NCI-H345 (cell line): ENCODE data around the gene CFAP61.
"Not testable (repeated sequence)": the region's sequence is repeated elsewhere in the genome, so short reads cannot be mapped to it uniquely, and the experiment has no call there.

Experiments used
- DNase-seq: peaks from one replicate; lab custom pipeline; 2025; lab: John Stamatoyannopoulos, UW

Gene CFAP61

GRCh38 chr20:20231528-20232298 lies 179.4 kb downstream of the CFAP61 start:
- DNase-seq, result no peak

DNA sequence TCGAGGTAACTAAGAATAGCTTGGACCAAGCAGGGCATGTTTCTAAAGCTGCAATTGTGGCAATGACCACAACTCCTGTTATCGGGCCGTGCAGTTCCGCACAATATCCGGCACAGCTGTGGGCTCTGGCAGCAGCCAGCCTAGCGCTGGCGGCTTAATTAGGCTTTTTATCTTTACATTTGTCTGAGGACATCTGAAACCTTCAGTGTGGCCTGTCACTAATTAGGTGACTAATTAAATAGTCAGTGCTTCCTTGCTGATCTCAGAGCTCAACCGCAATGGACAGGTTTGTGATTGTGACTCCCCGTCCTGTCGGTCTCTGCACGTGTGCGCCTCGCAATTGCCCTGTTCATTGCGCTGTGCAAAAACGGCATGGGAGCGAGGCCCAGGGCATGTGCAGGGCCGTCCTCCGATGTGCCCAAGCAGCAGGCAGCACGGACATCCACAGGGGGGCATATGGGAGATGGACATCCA lies 180.7 kb downstream of the CFAP61 start:
- no peak for DNase-seq

GRCh38 chr20:20235681-20236080 lies 183.3 kb downstream of the CFAP61 start:
- DNase-seq, result no peak

DNA sequence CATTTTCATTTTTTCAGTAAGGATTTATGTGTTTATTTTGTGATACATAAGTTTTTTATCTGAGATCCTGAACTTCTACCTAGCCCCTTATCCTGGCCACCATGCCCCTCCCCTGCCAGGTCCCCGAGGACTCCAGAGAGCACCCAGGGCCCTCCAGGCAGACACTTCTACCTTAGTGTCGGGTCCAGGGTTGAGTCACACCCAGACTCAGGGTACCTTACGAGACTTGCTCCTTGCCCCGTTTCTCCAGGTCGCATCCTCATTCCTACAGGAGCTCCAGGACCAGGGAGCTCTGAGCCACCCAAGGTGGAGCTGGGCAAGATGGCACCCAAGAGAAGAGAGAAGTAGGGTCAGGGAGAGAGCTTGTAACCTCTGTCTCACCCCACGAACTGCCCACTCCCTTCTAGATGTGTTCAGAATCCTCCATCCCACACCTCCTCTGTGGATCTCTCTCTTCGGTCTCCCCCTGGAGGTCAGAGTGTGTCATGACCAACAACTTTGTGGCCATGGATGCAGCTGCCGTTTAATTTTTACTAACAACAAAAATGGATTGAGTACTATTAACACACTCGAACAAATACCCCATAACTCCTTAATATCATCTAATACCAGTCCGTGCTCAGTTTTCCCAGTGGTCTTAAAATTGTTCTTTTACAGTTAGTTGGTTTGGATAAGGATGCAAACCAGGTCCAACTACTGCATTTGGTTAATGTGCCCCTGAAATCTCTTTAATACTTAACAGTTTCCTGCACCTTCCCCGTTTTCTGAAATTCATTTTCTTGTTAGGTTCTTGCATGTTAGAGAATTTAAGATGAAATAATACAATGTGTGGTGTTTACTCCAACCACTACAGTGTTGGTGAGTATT lies 185.0 kb downstream of the CFAP61 start:
- DNase-seq, result peak; percentile 33

DNA sequence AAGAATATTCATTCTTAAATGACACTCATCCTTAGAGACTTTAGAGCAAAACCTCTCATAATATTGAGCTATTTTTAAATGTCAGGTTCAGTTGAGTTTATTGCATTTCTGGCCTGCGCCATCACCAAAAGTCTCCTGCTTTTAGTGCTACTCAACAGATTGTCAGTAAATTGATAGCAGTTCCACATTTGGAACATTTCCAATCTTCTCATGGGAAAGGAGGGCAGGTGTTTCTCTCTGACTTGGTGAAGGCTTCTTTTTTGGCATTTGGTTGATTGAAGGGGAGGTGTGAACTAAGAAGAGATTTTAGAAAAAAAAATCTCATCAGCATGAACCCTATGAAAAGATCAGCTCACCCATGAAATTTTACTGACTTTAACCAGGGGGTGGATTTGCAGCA lies 189.6 kb downstream of the CFAP61 start:
- peak; percentile 89 for DNase-seq

- not testable (repeated sequence) for DNase-seq
These were observed 192.1 kb downstream of the CFAP61 start for GRCh38 chr20:20244384-20244783.

DNA sequence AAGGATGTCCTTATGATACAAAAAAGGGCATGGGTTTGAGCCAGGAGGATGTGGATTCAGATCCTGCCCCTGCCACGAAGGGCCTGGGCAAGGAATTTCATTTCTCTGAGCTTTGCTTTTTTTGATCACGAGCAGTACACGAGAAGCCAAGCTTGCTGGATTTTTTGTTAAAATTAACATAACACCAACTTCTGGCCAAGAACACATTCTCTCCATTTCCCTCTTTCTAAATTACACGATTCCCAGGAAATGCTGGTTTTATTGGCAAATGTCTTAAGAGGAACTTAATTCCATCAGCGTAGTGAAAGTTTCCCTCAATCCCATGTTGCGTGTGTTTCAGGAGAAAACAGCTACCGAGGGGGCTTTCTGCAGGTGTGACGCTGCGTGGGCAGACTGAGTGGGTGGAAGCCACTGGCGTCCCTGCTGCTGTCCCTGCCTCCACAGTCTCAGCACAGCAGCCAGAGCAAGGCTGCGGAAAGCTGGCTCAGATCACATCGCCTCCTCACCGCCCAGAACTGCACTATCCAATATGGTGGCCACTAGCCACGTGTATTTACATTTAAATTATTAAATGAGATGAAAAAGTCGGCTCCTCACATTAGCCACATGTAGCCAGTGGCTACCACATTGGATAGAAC lies 194.8 kb downstream of the CFAP61 start:
- no peak for DNase-seq

GRCh38 chr20:20248620-20249200 lies 196.4 kb downstream of the CFAP61 start:
- DNase-seq, result no peak

DNA sequence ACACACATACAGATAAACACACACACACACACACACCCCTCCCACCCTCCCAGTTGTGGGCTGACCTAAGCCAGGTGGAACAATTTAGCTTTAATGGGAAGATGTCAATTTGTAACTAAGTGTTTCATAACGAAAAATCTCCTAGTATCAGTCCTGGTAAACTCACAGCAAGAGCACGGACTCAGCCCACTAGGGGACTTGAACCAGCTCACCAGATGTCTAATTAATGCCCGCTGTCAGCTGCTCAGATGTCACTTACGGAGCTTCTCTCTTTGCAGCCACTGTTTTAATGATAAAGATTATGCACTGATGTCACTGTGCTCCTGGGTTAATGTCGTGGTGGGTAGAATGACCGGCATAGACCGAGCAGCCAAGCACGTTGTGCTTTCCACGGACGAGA lies 199.0 kb downstream of the CFAP61 start:
- no peak for DNase-seq

DNA sequence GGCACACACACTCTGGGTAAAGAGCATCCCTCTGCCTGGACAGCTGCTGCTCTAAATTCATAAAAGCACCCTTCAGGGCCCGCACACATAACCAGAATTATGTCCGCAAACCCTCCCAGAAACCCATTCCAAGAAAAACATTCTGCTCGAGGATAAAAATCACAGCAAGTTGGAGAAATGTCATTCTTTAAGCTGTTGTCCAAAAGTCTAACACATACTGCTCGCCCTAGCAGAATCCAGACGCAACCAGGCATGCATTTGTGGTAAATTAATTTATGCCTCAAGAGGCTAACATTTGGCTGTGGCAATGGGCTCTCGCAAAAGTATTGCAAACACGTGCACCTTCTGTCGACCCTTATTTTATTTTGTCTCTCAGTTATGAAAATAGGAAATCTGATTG lies 199.5 kb downstream of the CFAP61 start:
- DNase-seq, result no peak

DNA sequence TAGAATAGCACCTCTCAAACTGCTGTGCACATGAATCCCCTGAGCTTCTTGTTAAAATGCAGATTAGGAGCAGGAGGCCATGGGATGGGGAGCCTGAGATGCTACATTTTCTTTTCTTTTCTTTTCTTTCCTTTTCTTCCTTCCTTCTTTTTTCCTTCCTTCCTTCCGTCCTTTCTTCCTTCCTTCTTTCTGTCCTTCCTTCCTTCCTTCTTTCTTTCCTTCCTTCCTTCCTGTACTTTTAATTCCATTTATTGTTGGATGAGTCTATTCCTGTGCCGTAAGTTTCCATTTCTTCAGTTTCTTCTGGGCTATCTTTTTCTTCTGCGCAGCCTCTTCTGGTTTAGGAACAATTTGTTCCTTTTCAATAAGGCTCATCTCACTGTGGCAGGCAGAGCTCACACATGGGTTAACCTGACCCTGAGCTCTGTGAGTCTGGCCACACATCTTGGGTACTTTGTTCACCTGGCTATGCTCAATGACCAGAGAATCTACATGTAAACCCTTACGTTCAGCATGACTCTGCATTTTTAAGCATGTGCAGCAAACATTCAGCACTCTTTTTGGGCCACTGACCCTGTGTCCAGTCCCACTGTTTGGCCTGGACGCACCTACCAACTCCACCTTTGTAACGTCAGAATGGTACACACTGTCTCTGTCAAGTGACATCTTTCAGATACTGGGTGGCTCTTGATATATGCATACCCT lies 200.9 kb downstream of the CFAP61 start:
- no peak for DNase-seq

- DNase-seq, result peak; percentile 41
These were observed 201.5 kb downstream of the CFAP61 start for GRCh38 chr20:20253744-20254330.

- no peak for DNase-seq
These were observed 202.8 kb downstream of the CFAP61 start for GRCh38 chr20:20255099-20255498.

DNA sequence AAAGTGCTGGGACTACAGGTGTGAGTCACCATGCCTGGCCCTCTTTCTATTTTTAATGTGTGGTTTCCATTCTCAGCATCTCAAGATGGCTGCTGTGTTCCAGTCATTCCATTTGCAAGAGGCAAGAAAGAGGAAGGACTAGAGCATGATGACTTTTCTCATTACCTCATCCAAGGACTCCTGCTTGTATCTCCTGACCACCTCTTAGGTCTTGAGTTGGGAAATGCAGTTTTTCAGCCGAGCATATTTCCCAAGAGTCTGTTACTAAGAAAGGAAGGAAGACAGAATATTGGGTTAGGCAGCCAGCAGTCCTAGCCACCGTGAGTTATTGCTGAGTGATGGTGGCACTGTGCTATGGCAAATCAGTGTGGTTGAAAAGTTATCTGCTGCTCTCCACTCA lies 207.2 kb downstream of the CFAP61 start:
- DNase-seq, result no peak

- DNase-seq, result no peak
These were observed 208.8 kb downstream of the CFAP61 start for GRCh38 chr20:20261159-20261558.

DNA sequence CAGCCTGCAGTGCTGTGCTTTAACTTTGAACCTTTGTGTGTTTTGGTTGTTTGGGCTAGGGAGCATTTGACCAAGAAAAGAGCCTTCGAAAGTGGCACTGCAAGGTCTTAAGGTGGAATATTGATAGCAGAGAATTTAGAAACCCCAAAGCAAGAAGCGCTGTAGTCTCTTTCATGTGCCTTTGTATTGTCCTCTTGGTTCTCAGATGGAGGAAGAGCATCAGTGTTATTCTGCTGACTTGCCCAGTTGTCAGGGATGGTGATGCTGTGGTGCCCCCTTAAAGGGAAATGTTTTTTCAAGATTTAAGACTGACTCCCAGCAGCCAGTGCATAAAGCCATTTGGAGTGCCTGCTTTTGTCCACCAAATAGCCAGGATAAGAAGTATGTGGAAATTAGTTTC lies 212.9 kb downstream of the CFAP61 start:
- DNase-seq, result no peak

GRCh38 chr20:20266552-20266951 lies 214.2 kb downstream of the CFAP61 start:
- no peak for DNase-seq

- DNase-seq, result no peak
These were observed 215.5 kb downstream of the CFAP61 start for GRCh38 chr20:20267685-20268370.

GRCh38 chr20:20271271-20271670 lies 218.9 kb downstream of the CFAP61 start:
- DNase-seq, result no peak

- DNase-seq, result no peak
These were observed 220.4 kb downstream of the CFAP61 start for GRCh38 chr20:20272686-20273085.

DNA sequence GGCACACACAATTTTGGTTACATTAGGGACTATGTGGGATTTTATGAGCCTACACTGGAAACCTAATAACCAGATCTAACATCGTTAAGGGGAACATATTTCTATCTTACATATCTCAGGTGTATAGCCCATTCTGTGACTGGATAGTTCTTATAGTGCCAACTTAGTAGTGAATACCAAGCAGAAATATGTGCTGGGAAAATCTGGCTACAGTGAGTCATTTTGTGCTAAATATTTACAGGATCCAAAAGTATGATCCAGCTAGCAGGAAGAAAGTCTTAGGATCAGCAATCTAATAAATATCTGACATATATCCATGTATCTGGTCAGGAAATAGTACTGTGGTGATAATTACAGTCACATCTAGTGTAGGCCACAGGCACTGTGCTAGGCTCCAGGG lies 221.0 kb downstream of the CFAP61 start:
- DNase-seq, result no peak
